ENCODE data around the gene TAF11L14.
"Not testable (repeated sequence)": the region's sequence is repeated elsewhere in the genome, so short reads cannot be mapped to it uniquely, and the experiment has no call there.

The TAF11L14 gene

DNA sequence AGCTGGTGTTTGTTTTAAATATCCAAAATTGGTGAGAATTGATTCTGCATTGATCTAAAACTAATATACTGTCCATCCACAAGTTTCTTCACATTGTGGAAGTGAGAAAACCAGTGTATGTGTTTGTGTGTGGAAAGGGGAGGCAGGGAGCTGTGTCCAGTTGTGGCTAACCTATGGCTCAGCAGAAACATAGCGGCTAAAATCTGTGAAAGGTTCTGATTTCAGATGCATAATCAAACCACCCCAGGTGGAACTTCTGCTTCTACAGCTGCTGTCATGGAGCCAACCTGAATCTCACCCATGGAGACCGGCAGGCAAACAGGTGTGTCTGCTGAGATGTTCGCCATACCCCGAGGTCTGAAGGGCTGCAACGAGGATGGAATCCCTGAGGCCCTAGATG, at the start of gene TAF11L14:
TAF11L14 (plus strand) TSS at position 301 of the 400 bp plus-strand sequence.
- no peak for DNase-seq (ENCODE audit: low spot score)

DNA sequence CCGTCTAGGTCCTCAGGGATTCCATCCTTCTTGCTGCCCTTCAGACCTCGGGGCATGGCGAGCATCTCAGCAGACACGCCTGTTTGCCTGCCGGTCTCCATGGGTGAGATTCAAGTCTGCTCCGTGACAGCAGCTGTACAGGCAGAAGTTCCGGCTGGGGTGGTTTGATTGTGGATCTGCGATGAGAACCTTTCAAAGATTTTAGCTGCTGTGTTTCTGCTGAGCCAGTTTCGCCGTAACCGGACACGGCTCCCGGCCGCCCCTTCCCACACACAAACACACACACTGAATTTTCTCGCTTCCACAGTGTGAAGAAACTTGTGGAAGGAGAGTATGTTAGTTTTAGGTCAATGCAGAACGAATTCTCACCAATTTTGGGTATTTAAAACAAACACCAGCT, 48.6 kb upstream of the TAF11L14 start, which contains the start of gene TAF11L7:
TAF11L7 (minus strand) TSS at position 101 of the 400 bp plus-strand sequence.
- DNase-seq (ENCODE audit: low spot score), result not testable (repeated sequence)

DNA sequence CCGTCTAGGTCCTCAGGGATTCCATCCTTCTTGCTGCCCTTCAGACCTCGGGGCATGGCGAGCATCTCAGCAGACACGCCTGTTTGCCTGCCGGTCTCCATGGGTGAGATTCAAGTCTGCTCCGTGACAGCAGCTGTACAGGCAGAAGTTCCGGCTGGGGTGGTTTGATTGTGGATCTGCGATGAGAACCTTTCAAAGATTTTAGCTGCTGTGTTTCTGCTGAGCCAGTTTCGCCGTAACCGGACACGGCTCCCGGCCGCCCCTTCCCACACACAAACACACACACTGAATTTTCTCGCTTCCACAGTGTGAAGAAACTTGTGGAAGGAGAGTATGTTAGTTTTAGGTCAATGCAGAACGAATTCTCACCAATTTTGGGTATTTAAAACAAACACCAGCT, 43.4 kb upstream of the TAF11L14 start, which contains the start of gene TAF11L8:
TAF11L8 (minus strand) TSS at position 101 of the 400 bp plus-strand sequence.
- not testable (repeated sequence) for DNase-seq (ENCODE audit: low spot score)

DNA sequence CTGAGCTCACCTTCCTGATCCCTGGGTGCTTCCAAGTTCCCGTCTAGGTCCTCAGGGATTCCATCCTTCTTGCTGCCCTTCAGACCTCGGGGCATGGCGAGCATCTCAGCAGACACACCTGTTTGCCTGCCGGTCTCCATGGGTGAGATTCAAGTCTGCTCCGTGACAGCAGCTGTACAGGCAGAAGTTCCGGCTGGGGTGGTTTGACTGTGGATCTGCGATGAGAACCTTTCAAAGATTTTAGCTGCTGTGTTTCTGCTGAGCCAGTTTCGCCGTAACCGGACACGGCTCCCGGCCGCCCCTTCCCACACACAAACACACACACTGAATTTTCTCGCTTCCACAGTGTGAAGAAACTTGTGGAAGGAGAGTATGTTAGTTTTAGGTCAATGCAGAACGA, 40.0 kb upstream of the TAF11L14 start, which contains the start of gene TAF11L9:
TAF11L9 (minus strand) TSS at position 140 of the 400 bp plus-strand sequence.
- DNase-seq (ENCODE audit: low spot score), result not testable (repeated sequence)

DNA sequence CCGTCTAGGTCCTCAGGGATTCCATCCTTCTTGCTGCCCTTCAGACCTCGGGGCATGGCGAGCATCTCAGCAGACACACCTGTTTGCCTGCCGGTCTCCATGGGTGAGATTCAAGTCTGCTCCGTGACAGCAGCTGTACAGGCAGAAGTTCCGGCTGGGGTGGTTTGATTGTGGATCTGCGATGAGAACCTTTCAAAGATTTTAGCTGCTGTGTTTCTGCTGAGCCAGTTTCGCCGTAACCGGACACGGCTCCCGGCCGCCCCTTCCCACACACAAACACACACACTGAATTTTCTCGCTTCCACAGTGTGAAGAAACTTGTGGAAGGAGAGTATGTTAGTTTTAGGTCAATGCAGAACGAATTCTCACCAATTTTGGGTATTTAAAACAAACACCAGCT, 36.5 kb upstream of the TAF11L14 start, which contains the start of gene TAF11L10:
TAF11L10 (minus strand) TSS at position 101 of the 400 bp plus-strand sequence.
- not testable (repeated sequence) for DNase-seq (ENCODE audit: low spot score)

DNA sequence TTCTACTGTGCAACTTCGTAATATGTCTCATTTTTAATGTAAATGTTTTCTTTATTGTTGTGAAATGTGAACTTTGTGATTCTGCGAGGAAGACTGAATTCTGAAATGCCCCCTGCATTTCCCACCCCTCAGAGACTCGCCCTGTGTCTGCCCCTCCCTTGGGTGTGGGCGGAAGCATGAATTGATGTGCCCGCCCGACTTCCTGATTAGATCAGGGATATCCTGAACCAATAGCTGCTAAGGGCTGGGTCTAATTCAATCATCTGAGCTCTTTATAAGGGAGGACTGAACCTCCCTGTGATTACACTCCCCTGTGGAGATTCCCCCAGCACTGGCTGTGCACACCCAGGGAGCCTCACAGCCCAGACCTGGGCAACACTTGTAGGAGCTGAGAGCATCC, 30.4 kb upstream of the TAF11L14 start, which contains the start of gene TAF11L11:
TAF11L11 (plus strand) TSS at position 304 of the 400 bp plus-strand sequence.
- DNase-seq (ENCODE audit: low spot score), result not testable (repeated sequence)

DNA sequence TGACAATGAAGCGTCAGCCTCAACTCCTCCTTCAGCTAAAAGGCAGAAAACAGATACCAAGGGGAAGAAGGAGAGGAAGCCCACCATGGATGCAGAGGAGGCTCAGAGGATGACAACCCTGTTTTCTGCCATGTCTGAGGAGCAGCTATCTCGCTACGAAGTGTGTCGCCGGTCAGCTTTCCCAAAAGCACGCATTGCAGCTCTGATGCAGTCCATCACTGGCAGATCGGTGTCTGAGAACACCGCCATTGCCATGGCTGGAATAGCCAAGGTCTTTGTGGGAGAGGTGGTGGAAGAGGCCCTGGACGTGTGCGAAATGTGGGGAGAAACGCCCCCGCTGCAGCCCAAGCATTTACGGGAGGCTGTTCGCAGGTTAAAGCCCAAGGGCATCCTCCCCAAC, 29.3 kb upstream of the TAF11L14 start:
- no peak for DNase-seq (ENCODE audit: low spot score)

DNA sequence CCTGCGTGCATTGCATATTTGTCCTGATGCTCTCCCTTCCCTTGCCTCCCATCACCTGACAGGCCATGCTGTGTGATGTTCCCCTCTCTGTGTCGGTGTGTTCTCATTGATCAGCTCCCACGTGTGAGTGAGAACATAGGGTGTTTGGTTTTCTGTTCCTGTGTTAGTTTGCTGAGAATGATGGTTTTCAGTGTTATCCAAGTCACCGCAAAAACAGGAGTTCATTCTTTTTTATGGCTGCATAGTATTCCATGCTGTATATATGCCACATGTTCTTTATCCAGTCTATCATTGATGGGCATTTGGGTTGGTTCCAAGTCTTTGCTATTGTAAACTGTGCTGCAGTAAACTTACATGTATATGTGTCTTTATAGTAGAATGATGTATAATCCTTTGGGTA, 26.8 kb upstream of the TAF11L14 start:
- DNase-seq (ENCODE audit: low spot score), result not testable (repeated sequence)

DNA sequence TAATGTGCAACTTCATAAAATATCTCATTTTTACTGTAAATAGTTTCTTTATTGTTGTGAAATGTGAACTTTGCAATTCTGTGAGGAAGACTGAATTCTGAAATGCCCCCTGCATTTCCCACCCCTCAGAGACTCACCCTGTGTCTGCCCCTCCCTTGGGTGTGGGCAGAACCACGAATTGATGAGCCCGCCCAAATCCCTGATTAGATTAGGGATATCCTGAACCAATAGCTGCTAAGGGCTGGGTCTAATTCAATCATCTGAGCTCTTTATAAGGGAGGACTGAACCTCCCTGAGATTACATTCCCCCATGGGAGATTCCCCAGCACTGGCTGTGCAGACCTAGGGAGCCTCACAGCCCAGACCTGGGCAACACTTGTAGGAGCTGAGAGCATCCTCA, 24.2 kb upstream of the TAF11L14 start, which contains the start of gene TAF11L12:
TAF11L12 (plus strand) TSS at position 301 of the 400 bp plus-strand sequence.
- not testable (repeated sequence) for DNase-seq (ENCODE audit: low spot score)

DNA sequence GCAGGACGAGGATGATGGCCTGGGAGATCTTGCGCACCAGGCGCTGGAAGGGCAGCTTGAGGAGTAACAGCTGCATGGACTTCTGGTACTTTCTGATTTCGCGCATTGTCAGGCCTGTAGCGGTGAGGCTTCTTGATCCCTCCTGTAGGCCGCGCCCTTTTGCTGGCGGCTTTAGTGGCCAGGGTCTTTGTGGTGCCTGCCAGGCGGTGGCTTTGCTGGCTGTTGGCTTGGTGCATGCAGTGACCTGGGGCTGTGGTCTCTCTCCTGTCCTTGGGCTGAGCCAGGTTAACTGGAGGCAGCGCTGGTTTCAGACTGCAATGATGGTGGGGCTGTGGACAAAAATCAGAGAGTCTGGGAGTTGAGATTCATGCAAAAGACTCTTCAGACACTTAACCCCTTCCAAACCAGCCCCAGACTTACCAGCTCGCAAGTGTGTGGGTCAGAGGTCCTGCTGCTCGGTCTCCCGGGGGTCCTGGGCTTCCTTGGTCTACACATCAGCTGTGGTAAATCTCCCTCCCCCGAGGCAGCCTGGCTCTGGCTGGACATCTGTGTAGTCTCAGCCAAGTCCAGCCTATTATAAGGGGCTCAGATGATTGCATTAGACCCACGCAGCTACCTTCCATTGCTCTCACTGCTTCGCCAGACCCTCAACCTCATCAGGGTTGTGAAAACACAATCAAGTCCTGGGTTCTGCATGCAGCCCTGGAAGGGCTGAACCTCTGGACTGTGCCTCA, 19.2 kb upstream of the TAF11L14 start:
- no peak for DNase-seq (ENCODE audit: low spot score)

DNA sequence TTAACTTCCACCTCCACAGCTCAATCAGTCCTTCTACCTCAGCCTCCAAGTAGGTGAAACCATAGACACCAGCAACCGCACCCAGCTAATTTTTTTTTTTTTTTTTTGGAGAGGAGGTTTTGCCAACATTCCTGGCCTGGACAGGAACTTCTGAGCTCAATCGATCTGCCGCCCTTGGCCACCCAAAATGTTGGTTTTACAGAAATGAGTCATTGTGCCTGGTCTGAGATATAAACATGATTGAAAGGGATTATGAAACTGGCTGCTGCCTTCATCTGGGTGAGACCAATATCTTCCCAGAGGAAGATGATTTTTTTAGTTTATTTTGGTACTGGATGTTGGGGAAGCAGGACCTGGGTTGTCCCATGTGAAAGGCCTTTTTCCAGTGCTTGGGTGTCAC, 14.9 kb upstream of the TAF11L14 start:
- no peak for DNase-seq (ENCODE audit: low spot score)

DNA sequence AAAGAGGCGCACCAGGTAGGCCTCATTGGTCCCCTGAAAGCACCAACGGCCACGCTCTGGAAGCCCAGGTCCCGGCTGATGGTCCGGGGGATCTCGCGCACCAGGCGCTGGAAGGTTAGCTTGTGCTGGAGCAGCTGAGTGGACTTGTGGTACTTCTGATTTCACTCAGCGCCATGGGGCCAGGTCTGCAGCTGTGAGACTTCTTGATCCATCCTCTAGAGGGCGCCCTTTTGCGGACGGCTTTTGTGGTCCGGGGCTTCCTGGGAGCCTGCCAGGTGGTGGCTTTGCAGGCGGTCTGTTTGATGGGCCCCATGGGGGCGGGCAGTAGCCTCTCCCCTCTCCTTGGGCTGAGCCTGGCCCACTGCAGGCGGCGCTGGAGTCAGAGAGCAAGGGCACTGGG, 13.6 kb upstream of the TAF11L14 start:
- no peak for DNase-seq (ENCODE audit: low spot score)

DNA sequence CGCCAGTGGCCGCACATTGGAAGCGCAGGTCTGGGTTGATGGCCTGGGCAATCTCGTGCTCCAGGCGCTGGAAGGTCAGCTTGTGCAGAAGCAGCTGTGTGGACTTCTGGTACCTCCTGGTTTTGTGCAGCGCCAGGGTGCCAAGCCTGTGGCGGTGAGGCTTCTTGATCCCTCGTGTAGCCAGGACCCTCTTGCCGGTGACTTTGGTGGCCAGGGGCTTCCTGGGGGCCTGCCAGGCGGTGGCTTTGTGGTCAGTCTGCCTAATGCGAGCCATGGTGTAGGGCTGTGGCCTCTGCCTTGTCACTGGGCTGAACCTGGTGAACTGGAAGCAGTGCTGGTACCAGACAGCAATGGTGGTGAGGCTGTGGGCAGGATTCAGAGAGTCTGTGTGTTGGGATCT, 8.6 kb upstream of the TAF11L14 start:
- no peak for DNase-seq (ENCODE audit: low spot score)

DNA sequence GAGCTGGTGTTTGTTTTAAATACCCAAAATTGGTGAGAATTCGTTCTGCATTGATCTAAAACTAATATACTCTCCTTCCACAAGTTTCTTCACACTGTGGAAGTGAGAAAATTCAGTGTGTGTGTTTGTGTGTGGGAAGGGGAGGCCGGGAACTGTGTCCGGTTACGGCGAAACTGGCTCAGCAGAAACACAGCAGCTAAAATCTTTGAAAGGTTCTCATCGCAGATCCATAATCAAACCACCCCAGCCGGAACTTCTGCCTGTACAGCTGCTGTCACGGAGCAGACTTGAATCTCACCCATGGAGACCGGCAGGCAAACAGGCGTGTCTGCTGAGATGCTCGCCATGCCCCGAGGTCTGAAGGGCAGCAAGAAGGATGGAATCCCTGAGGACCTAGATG, 2.5 kb upstream of the TAF11L14 start, which contains the start of gene TAF11L13:
TAF11L13 (plus strand) TSS at position 301 of the 400 bp plus-strand sequence.
- DNase-seq (ENCODE audit: low spot score), result not testable (repeated sequence)

DNA sequence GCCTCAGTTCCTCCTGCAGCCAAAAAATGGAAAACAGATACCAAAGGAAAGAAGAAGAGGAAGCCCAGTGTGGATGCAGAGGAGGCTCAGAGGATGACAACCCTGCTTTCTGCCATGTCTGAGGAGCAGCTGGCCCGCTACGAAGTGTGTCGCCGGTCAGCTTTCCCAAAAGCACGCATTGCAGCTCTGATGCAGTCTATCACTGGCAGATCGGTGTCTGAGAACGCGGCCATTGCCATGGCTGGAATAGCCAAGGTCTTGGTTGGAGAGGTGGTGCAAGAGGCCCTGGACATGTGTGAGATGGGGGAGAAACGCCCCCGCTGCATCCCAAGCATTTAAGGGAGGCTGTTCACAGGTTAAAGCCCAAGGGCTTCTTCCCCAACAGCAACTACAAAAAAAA, 15.0 kb downstream of the TAF11L14 start:
- not testable (repeated sequence) for DNase-seq (ENCODE audit: low spot score)

DNA sequence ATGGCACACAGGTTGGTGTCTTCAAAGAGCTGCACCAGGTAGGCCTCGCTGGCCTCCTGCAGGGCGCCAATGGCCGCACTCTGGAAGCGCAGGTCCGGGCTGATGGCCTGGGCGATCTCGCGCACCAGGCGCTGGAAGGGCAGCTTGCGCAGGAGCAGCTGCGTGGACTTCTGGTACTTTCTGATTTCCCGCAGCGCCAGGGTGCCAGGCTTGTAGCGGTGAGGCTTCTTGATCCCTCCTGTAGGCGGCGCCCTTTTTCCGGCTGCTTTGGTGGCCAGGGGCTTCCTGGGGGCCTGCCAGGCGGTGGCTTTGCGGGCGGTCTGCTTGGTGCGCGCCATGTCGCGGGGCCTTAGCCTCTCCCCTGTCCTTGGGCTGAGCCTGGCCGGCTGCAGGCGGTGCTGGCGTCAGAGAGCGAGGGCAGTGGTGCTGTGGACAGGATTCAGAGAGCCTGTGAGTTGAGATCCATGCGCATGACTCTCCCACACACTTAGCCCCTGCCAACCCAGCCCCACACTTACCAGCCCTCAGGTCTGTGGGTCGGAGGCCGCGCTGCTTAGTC, 21.0 kb downstream of the TAF11L14 start:
- not testable (repeated sequence) for DNase-seq (ENCODE audit: low spot score)

DNA sequence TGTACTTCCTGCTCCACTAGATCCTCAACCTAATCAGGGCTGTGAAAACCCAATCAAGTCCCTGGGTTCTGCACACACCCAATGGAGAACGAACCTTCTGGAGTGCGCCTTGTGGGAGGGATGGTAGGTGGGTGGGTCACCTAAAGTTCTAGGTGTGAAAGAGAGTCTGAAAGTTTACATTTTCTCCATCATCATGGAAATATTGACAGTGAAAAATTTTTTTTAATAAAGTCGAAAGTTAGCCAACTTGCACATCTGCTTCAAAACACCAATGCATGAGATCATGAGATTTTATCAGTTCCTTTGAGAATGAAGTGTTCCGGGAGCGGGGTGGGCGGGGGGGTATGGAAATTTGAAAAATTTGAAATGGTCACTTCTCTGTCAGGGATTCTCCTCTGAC, 21.7 kb downstream of the TAF11L14 start:
- no peak for DNase-seq (ENCODE audit: low spot score)

DNA sequence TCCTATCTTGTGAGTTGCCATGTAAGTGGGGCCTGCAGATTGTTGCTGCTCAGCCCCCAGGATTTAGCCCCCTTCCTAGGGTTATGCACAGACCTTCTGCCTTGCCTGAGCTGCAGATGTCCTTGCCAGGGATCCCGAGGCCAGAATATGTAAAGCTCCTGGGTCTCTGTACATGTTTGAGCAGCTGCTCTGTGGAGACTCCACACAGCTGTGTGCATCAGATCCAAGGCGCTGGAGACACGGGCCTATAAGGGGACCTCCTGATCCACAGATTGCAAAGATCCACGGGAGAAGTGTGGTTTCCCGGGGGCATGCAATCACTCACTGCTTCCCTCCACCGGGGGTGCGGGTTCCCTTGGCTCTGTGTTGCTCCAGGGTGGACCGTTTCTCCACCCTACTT, 28.9 kb downstream of the TAF11L14 start:
- DNase-seq (ENCODE audit: low spot score), result no peak

DNA sequence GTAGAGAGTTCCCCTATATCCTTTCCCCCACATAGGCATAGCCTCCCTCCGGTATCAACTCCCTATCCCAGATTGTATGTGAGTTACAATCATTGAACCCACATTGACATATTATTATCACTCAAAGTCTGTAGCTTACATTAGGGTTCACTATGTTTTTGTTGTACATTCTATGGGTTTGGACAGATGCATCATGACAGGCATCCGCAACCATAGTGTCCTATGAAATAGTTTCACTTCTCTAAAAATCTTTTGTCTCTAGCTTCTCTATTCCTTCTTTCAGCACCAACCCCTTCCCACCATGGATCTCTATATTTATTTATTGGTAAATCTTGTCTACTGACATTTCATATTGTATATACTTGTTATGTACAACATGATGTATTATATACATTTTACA, 31.6 kb downstream of the TAF11L14 start:
- DNase-seq (ENCODE audit: low spot score), result no peak

DNA sequence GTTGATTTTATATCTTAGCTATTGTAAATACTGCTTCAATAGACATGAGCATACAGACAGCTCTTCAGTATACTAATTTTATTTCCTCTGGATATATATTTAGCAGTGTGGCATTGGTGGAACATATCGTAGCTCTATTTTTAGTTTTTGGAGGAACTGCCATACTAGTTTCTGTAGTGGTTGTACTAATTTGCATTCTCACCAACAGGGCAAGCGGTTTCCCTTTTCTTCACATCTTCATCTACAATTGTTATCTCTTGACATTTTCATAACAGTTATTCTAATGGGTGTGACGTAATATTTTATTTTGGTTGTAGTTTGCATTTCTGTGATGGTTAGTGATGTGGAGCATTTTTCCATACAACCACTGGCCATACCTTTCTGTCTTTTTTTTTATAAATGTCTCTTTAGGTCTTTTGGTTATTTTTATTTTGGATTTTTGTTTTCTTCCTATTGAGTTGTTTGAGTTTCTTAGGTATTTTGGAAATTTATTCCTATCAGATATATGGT, 32.5 kb downstream of the TAF11L14 start:
- DNase-seq (ENCODE audit: low spot score), result no peak

DNA sequence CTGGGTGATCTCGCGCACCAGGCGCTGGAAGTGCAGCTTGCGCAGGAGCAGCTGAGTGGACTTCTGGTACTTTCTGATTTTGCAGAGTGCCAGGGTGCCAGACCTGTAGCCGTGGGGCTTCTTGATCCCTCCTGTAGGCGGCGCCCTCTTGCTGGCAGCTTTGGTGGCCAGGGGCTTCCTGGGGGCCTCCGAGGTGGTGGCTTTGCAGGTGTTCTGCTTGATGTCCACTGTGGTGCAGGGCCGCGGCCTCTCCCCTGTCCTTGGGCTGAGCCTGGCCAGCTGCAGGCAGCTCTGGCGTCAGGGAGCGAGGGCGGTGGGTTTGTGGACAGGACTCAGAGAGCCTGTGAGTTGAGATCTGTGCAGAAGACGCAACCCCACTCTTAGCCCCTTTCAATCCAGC, 36.1 kb downstream of the TAF11L14 start:
- no peak for DNase-seq (ENCODE audit: low spot score)

DNA sequence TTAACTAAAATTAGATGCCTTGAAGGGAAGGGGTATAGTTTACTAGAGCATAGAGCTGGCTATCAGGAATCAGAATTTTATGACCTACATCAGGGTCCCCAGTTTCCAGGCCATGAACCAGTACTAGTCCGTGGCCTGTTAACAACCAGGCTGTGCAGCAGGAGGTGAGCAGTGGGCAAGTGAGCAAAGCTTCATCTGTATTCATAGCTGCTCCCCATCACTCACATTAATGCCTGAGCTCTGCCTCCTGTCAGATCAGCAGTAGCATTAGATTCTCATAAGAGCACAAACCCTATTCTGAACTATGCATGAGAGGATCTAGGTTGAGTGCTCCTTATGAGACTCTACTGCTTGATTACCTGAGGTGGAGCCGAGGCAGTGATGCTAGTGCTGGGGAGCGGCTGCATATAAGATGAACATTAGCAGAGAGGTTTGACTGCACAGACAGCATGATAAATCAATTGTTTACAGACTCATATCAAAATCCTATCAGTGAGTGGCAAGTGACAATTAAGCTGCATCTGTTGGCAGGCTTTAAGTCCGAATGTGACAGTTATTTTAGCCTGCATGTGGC, 44.6 kb downstream of the TAF11L14 start:
- no peak for DNase-seq (ENCODE audit: low spot score)

Data from hepatic stellate cell (primary cell).